Activated T-cell treated with anti-CD3 and anti-CD28 coated beads, Interleukin-2, amount 50 U/mL, for 72 hours (primary cell): ENCODE data around the gene ADAMTS15. TPM values are rescaled to one million over a fixed set of nuclear protein-coding genes. Genes with fewer than 3 reads are reported as not detected.

ENCODE experiments used
- ATAC-seq, 2 donors: fragments of 150-1000 bp; cut with Tn5 transposase; replicated peaks in 1 of 2; 2 replicates each; pipeline ENCODE4 v1.10.0; 2021; ENCODE audit warnings: moderate library complexity in 2 of 2, mild to moderate bottlenecking in 1 of 2
- DNase-seq, 2 donors: peaks; one replicate each; pipeline ENCODE4 v3.0.0; 2021 to 2022; ENCODE audit warnings: mixed read lengths in 1 of 2
- H3K27ac Mint-ChIP-seq: one replicate; pipeline ENCODE4 v1.8.0; 2022; ENCODE audit warnings: mild to moderate bottlenecking, moderate library complexity, mixed read lengths
- H3K27me3 Mint-ChIP-seq: one replicate; pipeline ENCODE4 v1.8.0; 2022; ENCODE audit warnings: low read depth, mixed read lengths
- H3K36me3 Mint-ChIP-seq, 2 donors: one replicate each; pipeline ENCODE4 v1.8.0; 2022; ENCODE audit warnings: mixed read lengths in 2 of 2, mild to moderate bottlenecking in 1 of 2; ENCODE audit not compliant: insufficient read depth in 2 of 2
- H3K4me1 Mint-ChIP-seq: one replicate; pipeline ENCODE4 v1.8.0; 2022; ENCODE audit warnings: low read depth, mixed read lengths
- H3K4me3 Mint-ChIP-seq, 2 donors: one replicate each; pipeline ENCODE4 v1.8.0; 2022; ENCODE audit warnings: mild to moderate bottlenecking in 2 of 2, mixed read lengths in 2 of 2, moderate library complexity in 2 of 2
- H3K9me3 Mint-ChIP-seq, 2 donors: one replicate each; pipeline ENCODE4 v1.8.0; 2022; ENCODE audit warnings: mixed read lengths in 2 of 2
- total RNA-seq, 2 donors: library from RNA; stranded (reverse); gene quantifications; one replicate each; pipeline ENCODE4 v1.2.3, GENCODE V29; 2022

Gene ADAMTS15
- total RNA-seq, 2 donors from 2014 or later, result 0.05 to 0.07 TPM

GRCh38 chr11:130465263-130465662 is 16.8 kb downstream of the ADAMTS15 start:
- H3K4me1 Mint-ChIP-seq, result no peaks in the 10 kb centered on the region
- no peak overlapping the region for H3K27ac Mint-ChIP-seq
- no peak overlapping the region for H3K4me3 Mint-ChIP-seq
- H3K9me3 Mint-ChIP-seq, result no peaks in the 10 kb centered on the region
- H3K36me3 Mint-ChIP-seq, result no peaks in the 10 kb centered on the region
- no peaks in the 10 kb centered on the region for H3K27me3 Mint-ChIP-seq
- DNase-seq (no peak), ATAC-seq (no peak)

- Mint-ChIP-seq H3K4me3 (no peak overlapping the region), H3K27ac (no peak overlapping the region), H3K36me3 (no peaks in the 10 kb centered on the region), H3K27me3 (no peaks in the 10 kb centered on the region), H3K4me1 (no peaks in the 10 kb centered on the region), H3K9me3 (no peaks in the 10 kb centered on the region)
- ATAC-seq, result no peak
- DNase-seq, result no peak
Measured at GRCh38 chr11:130467116-130467900, 18.9 kb downstream of the ADAMTS15 start.

- DNase-seq (no peak), ATAC-seq (no peak)
- no peaks in the 10 kb centered on the region for H3K9me3 Mint-ChIP-seq
- H3K27ac Mint-ChIP-seq, result no peak overlapping the region
- no peaks in the 10 kb centered on the region for H3K27me3 Mint-ChIP-seq
- H3K36me3 Mint-ChIP-seq, result no peaks in the 10 kb centered on the region
- no peaks in the 10 kb centered on the region for H3K4me1 Mint-ChIP-seq
- H3K4me3 Mint-ChIP-seq, result no peak overlapping the region
Measured at GRCh38 chr11:130469181-130469580, 20.7 kb downstream of the ADAMTS15 start.

GRCh38 chr11:130470832-130471706 is 22.6 kb downstream of the ADAMTS15 start:
- no peak for DNase-seq
- H3K27me3 Mint-ChIP-seq, result no peaks in the 10 kb centered on the region

GRCh38 chr11:130471731-130472433 is 23.4 kb downstream of the ADAMTS15 start:
- Mint-ChIP-seq H3K27ac (no peak overlapping the region), H3K9me3 (no peaks in the 10 kb centered on the region), H3K4me3 (no peak overlapping the region), H3K36me3 (no peaks in the 10 kb centered on the region), H3K27me3 (no peaks in the 10 kb centered on the region), H3K4me1 (no peaks in the 10 kb centered on the region)
- ATAC-seq, result no peak
- DNase-seq, result no peak

More at GRCh38 chr11:130470832-130471706, 22.6 kb downstream of the ADAMTS15 start:
- Mint-ChIP-seq H3K9me3 (no peaks in the 10 kb centered on the region), H3K4me3 (no peak overlapping the region), H3K4me1 (no peaks in the 10 kb centered on the region), H3K27ac (no peak overlapping the region), H3K36me3 (no peaks in the 10 kb centered on the region)
- no peak for ATAC-seq

GRCh38 chr11:130472434-130472961 is 24.1 kb downstream of the ADAMTS15 start:
- no peak overlapping the region for H3K4me3 Mint-ChIP-seq
- no peaks in the 10 kb centered on the region for H3K9me3 Mint-ChIP-seq
- H3K27me3 Mint-ChIP-seq, result no peaks in the 10 kb centered on the region
- ATAC-seq, result no peak
- no peak for DNase-seq
- no peaks in the 10 kb centered on the region for H3K36me3 Mint-ChIP-seq
- no peaks in the 10 kb centered on the region for H3K4me1 Mint-ChIP-seq
- H3K27ac Mint-ChIP-seq, result no peak overlapping the region

- H3K36me3 Mint-ChIP-seq, result no peaks in the 10 kb centered on the region
Measured at GRCh38 chr11:130473056-130473794, 24.8 kb downstream of the ADAMTS15 start.

GRCh38 chr11:130473795-130474377 is 25.4 kb downstream of the ADAMTS15 start:
- no peaks in the 10 kb centered on the region for H3K27me3 Mint-ChIP-seq
- no peaks in the 10 kb centered on the region for H3K36me3 Mint-ChIP-seq
- no peak for DNase-seq
- no peaks in the 10 kb centered on the region for H3K4me1 Mint-ChIP-seq
- no peak overlapping the region for H3K4me3 Mint-ChIP-seq
- ATAC-seq, result no peak
- H3K9me3 Mint-ChIP-seq, result no peaks in the 10 kb centered on the region
- no peak overlapping the region for H3K27ac Mint-ChIP-seq

More at GRCh38 chr11:130473056-130473794, 24.8 kb downstream of the ADAMTS15 start:
- Mint-ChIP-seq H3K27ac (no peak overlapping the region), H3K9me3 (no peaks in the 10 kb centered on the region), H3K27me3 (no peaks in the 10 kb centered on the region), H3K4me1 (no peaks in the 10 kb centered on the region), H3K4me3 (no peak overlapping the region)
- DNase-seq, result no peak
- no peak for ATAC-seq

GRCh38 chr11:130474637-130475400 is 26.4 kb downstream of the ADAMTS15 start:
- Mint-ChIP-seq H3K4me1 (no peaks in the 10 kb centered on the region), H3K4me3 (no peak overlapping the region), H3K27ac (no peak overlapping the region), H3K9me3 (no peaks in the 10 kb centered on the region), H3K36me3 (no peaks in the 10 kb centered on the region), H3K27me3 (no peaks in the 10 kb centered on the region)
- ATAC-seq (no peak), DNase-seq (no peak)

- DNase-seq, result no peak
- no peak overlapping the region for H3K27ac Mint-ChIP-seq
Measured at GRCh38 chr11:130475426-130476053, 27.1 kb downstream of the ADAMTS15 start.

GRCh38 chr11:130476200-130476921 is 27.9 kb downstream of the ADAMTS15 start:
- DNase-seq, result no peak
- Mint-ChIP-seq H3K9me3 (no peaks in the 10 kb centered on the region), H3K27ac (no peak overlapping the region), H3K4me3 (no peak overlapping the region), H3K4me1 (no peaks in the 10 kb centered on the region), H3K27me3 (no peaks in the 10 kb centered on the region), H3K36me3 (no peaks in the 10 kb centered on the region)
- no peak for ATAC-seq

More at GRCh38 chr11:130475426-130476053, 27.1 kb downstream of the ADAMTS15 start:
- no peak for ATAC-seq
- Mint-ChIP-seq H3K36me3 (no peaks in the 10 kb centered on the region), H3K9me3 (no peaks in the 10 kb centered on the region), H3K27me3 (no peaks in the 10 kb centered on the region), H3K4me3 (no peak overlapping the region), H3K4me1 (no peaks in the 10 kb centered on the region)
